ENCODE data around the gene ELOF1. TPM values are rescaled to one million over a fixed set of nuclear protein-coding genes. Genes with fewer than 3 reads are reported as not detected.

Gene ELOF1
- total and polyA plus RNA-seq, 2 of the 13 experiments (the other 11 are each of a cell fraction or from before 2014, with no cell fraction given), result 14.5 to 43.2 TPM

DNA sequence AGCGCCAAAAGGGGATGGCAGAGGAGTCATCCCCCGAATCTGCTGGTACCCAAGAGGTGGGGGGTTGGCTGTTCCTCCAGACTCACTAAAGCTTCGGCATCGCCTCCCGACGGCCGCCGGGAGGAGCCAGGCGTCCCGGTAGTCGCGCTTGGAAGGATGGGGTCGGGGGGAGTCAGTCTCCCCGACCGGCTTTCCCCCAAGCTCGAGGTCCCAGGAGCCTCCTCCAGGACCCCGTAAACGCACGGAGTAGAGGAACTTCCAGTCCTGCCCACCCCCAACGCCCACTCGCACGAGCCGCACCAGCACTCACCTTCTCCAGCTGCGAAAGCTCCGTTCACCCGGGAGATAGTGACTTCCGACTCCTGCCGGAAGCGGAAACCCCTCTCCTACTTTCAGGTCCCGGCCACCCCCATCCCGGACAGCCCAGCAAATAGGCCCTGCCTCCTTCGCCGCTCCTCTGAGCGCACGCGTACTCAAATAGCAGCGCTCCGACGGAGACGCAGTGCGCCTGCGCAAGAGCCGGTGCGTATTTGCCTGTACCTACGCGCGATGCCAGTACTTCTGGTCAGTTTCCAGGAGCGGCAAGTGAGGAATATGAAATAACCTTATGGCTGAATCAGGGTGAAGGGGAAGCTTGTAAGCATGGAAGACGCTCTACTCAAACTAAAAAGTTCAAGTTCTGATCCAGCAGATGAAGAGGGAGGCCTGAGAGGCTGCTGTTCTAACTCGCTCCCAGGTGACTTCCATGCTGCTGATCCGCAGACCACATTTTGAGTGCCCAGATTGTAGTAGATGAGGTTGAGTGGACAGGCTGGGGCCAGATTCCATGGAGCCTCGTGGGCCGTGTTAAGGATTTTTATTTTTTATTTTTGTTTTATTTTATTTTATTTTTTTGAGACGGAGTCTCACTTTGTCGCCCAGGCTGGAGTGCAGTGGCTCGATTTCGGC, at the start of gene ELOF1 (continued):
- no peak for TF ChIP-seq ZSCAN21 (CRISPR knock-in tag; IDR thresholded peaks at IDR 0.05; ENCODE audit: borderline replicate concordance)
- TF ChIP-seq ZNF720 (CRISPR knock-in tag; IDR thresholded peaks at IDR 0.05), result no peak
- TF ChIP-seq TGIF2 (CRISPR knock-in tag; IDR thresholded peaks at IDR 0.05), result peak; percentile 46
- no peak for TF ChIP-seq PRPF4 (IDR thresholded peaks at IDR 0.05; ENCODE audit: low read depth, low read length, poor library complexity, severe bottlenecking)
- TF ChIP-seq ZNF597 (CRISPR knock-in tag; IDR thresholded peaks at IDR 0.05), result no peak
- TF ChIP-seq ZNF674 (CRISPR knock-in tag; IDR thresholded peaks at IDR 0.05; ENCODE audit: low read depth), result no peak
- TF ChIP-seq FOXA1 (IDR thresholded peaks at IDR 0.05), result peak; percentile 75
- peak; percentile 100 for TF ChIP-seq FOXA1 (CRISPR knock-in tag; IDR thresholded peaks at IDR 0.05)
- TF ChIP-seq ZNF841 (CRISPR knock-in tag; IDR thresholded peaks at IDR 0.05; ENCODE audit: borderline replicate concordance), result no peak
- no peak for TF ChIP-seq U2AF2 (IDR thresholded peaks at IDR 0.05; ENCODE audit: low read depth, low read length)
- peak; percentile 93 for TF ChIP-seq SAP130 (CRISPR knock-in tag; IDR thresholded peaks at IDR 0.05; ENCODE audit: low read depth)
- no peak for TF ChIP-seq MTF2 (CRISPR knock-in tag; IDR thresholded peaks at IDR 0.05; ENCODE audit: borderline replicate concordance)
- TF ChIP-seq, protein P1, sequence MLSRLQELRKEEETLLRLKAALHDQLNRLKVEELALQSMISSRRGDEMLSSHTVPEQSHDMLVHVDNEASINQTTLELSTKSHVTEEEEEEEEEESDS (CRISPR knock-in tag; IDR thresholded peaks at IDR 0.05; ENCODE audit: borderline replicate concordance), result no peak
- peak; percentile 79 for TF ChIP-seq HNF1B (CRISPR knock-in tag; IDR thresholded peaks at IDR 0.05)
- TF ChIP-seq HNRNPUL1 (IDR thresholded peaks at IDR 0.05; ENCODE audit: low read depth, low read length), result no peak
- TF ChIP-seq FOXK1 (CRISPR knock-in tag; IDR thresholded peaks at IDR 0.05; ENCODE audit: borderline replicate concordance, low read depth), result 0 out of 2 replicates have a peak, but pooled peaks have one; percentile 3
- no peak for TF ChIP-seq ZNF761 (CRISPR knock-in tag; conservative IDR thresholded peaks at IDR 0.05)
- no peak for TF ChIP-seq ZNF546 (CRISPR knock-in tag; conservative IDR thresholded peaks at IDR 0.05)
- TF ChIP-seq ZNF260 (CRISPR knock-in tag; IDR thresholded peaks at IDR 0.05; ENCODE audit: borderline replicate concordance, low read depth), result no peak
- TF ChIP-seq ZNF460 (CRISPR knock-in tag; IDR thresholded peaks at IDR 0.05; ENCODE audit: borderline replicate concordance), result no peak; the same call in 1 of the 2 replicates
- TF ChIP-seq ZNF776 (CRISPR knock-in tag; IDR thresholded peaks at IDR 0.05), result peak; percentile 64; the same call in 1 of the 2 replicates
- TF ChIP-seq ZNF333 (CRISPR knock-in tag; IDR thresholded peaks at IDR 0.05; ENCODE audit: borderline replicate concordance), result 0 out of 2 replicates have a peak, but pooled peaks have one; percentile 34
- no peak for TF ChIP-seq JDP2 (CRISPR knock-in tag; IDR thresholded peaks at IDR 0.05; ENCODE audit: borderline replicate concordance)
- no peak for TF ChIP-seq ARNT (IDR thresholded peaks at IDR 0.05)
- no peak for TF ChIP-seq JUNB (CRISPR knock-in tag; IDR thresholded peaks at IDR 0.05; ENCODE audit: borderline replicate concordance)
- no peak; the same call in 1 of the 2 replicates for TF ChIP-seq GATAD2A (CRISPR knock-in tag; IDR thresholded peaks at IDR 0.05)
- TF ChIP-seq, protein P2, sequence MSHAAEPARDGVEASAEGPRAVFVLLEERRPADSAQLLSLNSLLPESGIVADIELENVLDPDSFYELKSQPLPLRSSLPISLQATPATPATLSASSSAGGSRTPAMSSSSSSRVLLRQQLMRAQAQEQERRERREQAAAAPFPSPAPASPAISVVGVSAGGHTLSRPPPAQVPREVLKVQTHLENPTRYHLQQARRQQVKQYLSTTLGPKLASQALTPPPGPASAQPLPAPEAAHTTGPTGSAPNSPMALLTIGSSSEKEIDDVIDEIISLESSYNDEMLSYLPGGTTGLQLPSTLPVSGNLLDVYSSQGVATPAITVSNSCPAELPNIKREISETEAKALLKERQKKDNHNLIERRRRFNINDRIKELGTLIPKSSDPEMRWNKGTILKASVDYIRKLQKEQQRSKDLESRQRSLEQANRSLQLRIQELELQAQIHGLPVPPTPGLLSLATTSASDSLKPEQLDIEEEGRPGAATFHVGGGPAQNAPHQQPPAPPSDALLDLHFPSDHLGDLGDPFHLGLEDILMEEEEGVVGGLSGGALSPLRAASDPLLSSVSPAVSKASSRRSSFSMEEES (CRISPR knock-in tag; IDR thresholded peaks at IDR 0.05), result no peak
